Suprapubic skin (tissue), 4 donors: ENCODE data around the gene PIGR. TPM values are rescaled to one million over a fixed set of nuclear protein-coding genes. Genes with fewer than 3 reads are reported as not detected.

Source experiments
- DNase-seq, 2 donors: peaks; one replicate each; pipeline ENCODE4 v3.0.0-alpha.2; 2019; ENCODE audit warnings: low spot score in 2 of 2
- H3K27ac ChIP-seq: fragments of 200-600 bp; sonication (generic); one replicate; pipeline ENCODE4 v1.5.1; 2019
- H3K27me3 ChIP-seq: fragments of 200-600 bp; sonication (generic); one replicate; pipeline ENCODE4 v1.5.1; 2019
- H3K36me3 ChIP-seq: fragments of 200-600 bp; sonication (generic); one replicate; pipeline ENCODE4 v1.5.1; 2019
- H3K4me1 ChIP-seq: fragments of 200-600 bp; sonication (generic); one replicate; pipeline ENCODE4 v1.5.1; 2019
- H3K4me3 ChIP-seq: fragments of 200-600 bp; sonication (generic); one replicate; pipeline ENCODE4 v1.5.1; 2019; ENCODE audit warnings: mild to moderate bottlenecking
- H3K9me3 ChIP-seq: fragments of 200-600 bp; sonication (generic); one replicate; pipeline ENCODE4 v1.5.1; 2019
- CTCF ChIP-seq, 2 donors: fragments of 200-600 bp in 1 of 2; fragments of 450-650 bp in 1 of 2; sonication (generic) in 1 of 2; IDR thresholded peaks; one replicate each; pipeline ENCODE4 v1.5.1; 2016 to 2019; ENCODE audit warnings: antibody characterized with exemption in 2 of 2, mild to moderate bottlenecking in 1 of 2, moderate library complexity in 1 of 2
- EP300 ChIP-seq: sonication (generic); formaldehyde crosslinking; IDR thresholded peaks from one replicate; pipeline ENCODE4 v1.6.1; 2017; ENCODE audit warnings: antibody characterized with exemption
- POLR2A ChIP-seq, 2 donors: fragments of 450-650 bp; IDR thresholded peaks; one replicate each; pipeline ENCODE4 v1.6.1; 2017; ENCODE audit warnings: antibody characterized with exemption in 2 of 2, mild to moderate bottlenecking in 2 of 2, moderate library complexity in 2 of 2
- POLR2AphosphoS5 ChIP-seq, 3 donors: sonication (generic); formaldehyde crosslinking; IDR thresholded peaks; one replicate each; pipeline ENCODE4 v1.6.1; 2017; ENCODE audit warnings: antibody characterized with exemption in 3 of 3
- whole genome bisulfite sequencing: methylation state at CpG from one replicate; pipeline ENCODE4 v1.1.5; 2018; 5-methylcytosine and 5-hydroxymethylcytosine counted together
- total RNA-seq, 4 donors: library from RNA; depleted of rRNA; stranded (reverse); fragments of >200 nt; gene quantifications; one replicate each; pipeline ENCODE4 v1.1.0, GENCODE V29; 2016

PIGR gene
- total RNA-seq, 4 donors from 2014 or later: 0.49 to 6.4 (median 2.3) TPM

- DNase-seq: no peak
- no peak for TF ChIP-seq CTCF (IDR thresholded peaks at IDR 0.05)
- TF ChIP-seq EP300: no peak
- TF ChIP-seq POLR2A (IDR thresholded peaks at IDR 0.05): no peak
- no peak for TF ChIP-seq POLR2AphosphoS5 (IDR thresholded peaks at IDR 0.05)
- Histone ChIP-seq H3K4me1 (peaks cover 11% of the 10 kb centered on the region), H3K27me3 (peaks cover 2% of the 10 kb centered on the region), H3K36me3 (no peaks in the 10 kb centered on the region), H3K9me3 (no peaks in the 10 kb centered on the region), H3K27ac (no peak overlapping the region), H3K4me3 (no peak overlapping the region)
- WGBS: 94% methylated on average over 1 of the region's 1 CpG
Observed at GRCh38 chr1:206886831-206887230, 59.4 kb downstream of the PIGR start.

GRCh38 chr1:206885341-206886060 is 60.8 kb downstream of the PIGR start:
- H3K27ac ChIP-seq: no peak overlapping the region
- no peaks in the 10 kb centered on the region for H3K36me3 ChIP-seq
- DNase-seq: no peak
- H3K27me3 ChIP-seq: peaks cover 2% of the 10 kb centered on the region
- H3K9me3 ChIP-seq: no peaks in the 10 kb centered on the region
- peaks cover 6% of the 10 kb centered on the region for H3K4me1 ChIP-seq
- no peak overlapping the region for H3K4me3 ChIP-seq
- TF ChIP-seq CTCF (IDR thresholded peaks at IDR 0.05) (no peak), POLR2AphosphoS5 (IDR thresholded peaks at IDR 0.05) (no peak), EP300 (no peak)
- WGBS: 38% methylated on average over 3 of the region's 3 CpGs

- H3K27me3 ChIP-seq: peaks cover 2% of the 10 kb centered on the region
- H3K36me3 ChIP-seq: no peaks in the 10 kb centered on the region
- H3K9me3 ChIP-seq: no peaks in the 10 kb centered on the region
- H3K4me1 ChIP-seq: no peaks in the 10 kb centered on the region
- no peak for TF ChIP-seq POLR2AphosphoS5 (IDR thresholded peaks at IDR 0.05)
- no peak for TF ChIP-seq POLR2A (IDR thresholded peaks at IDR 0.05)
- no peak for TF ChIP-seq CTCF (IDR thresholded peaks at IDR 0.05)
- no peak for TF ChIP-seq EP300
- no peak overlapping the region for H3K27ac ChIP-seq
- DNase-seq: no peak
- 97% methylated on average over 2 of the region's 2 CpGs for WGBS
- H3K4me3 ChIP-seq: no peak overlapping the region
Observed at GRCh38 chr1:206883876-206884275, 62.4 kb downstream of the PIGR start.

GRCh38 chr1:206883160-206883559 is 63.1 kb downstream of the PIGR start:
- WGBS: 97% methylated on average over 1 of the region's 1 CpG
- Histone ChIP-seq H3K36me3 (no peaks in the 10 kb centered on the region), H3K4me3 (no peak overlapping the region), H3K27ac (no peak overlapping the region), H3K9me3 (no peaks in the 10 kb centered on the region), H3K27me3 (peaks cover 2% of the 10 kb centered on the region), H3K4me1 (no peaks in the 10 kb centered on the region)
- DNase-seq: no peak
- TF ChIP-seq EP300 (no peak), POLR2A (IDR thresholded peaks at IDR 0.05) (no peak), CTCF (IDR thresholded peaks at IDR 0.05) (no peak), POLR2AphosphoS5 (IDR thresholded peaks at IDR 0.05) (no peak)

- no peak for DNase-seq
- Histone ChIP-seq H3K9me3 (no peaks in the 10 kb centered on the region), H3K27ac (no peak overlapping the region), H3K36me3 (no peaks in the 10 kb centered on the region), H3K27me3 (peaks cover 2% of the 10 kb centered on the region), H3K4me3 (no peak overlapping the region), H3K4me1 (no peaks in the 10 kb centered on the region)
- 87% methylated on average over 3 of the region's 3 CpGs for WGBS
- TF ChIP-seq CTCF (IDR thresholded peaks at IDR 0.05): no peak
- no peak for TF ChIP-seq EP300
- TF ChIP-seq POLR2AphosphoS5 (IDR thresholded peaks at IDR 0.05): no peak
- TF ChIP-seq POLR2A (IDR thresholded peaks at IDR 0.05): no peak
Observed at GRCh38 chr1:206882555-206882954, 63.7 kb downstream of the PIGR start.
